GM21390 (cell line): ENCODE data around the gene KIFC3.

Source experiments
- ATAC-seq: cut with Tn5 transposase; IDR thresholded peaks from one replicate; pipeline ENCODE4 v1.9.1; 2021; ENCODE audit not compliant: unreplicated experiment

Gene KIFC3

GRCh38 chr16:57769541-57770145, 32.6 kb downstream of the KIFC3 start:
- ATAC-seq = no peak

GRCh38 chr16:57766714-57767348, 35.5 kb downstream of the KIFC3 start:
- no peak for ATAC-seq

GRCh38 chr16:57765160-57765728, 37.0 kb downstream of the KIFC3 start:
- no peak for ATAC-seq

- ATAC-seq = no peak
Observed at GRCh38 chr16:57764341-57765159, 37.7 kb downstream of the KIFC3 start.

- ATAC-seq = no peak
Observed at GRCh38 chr16:57764006-57764340, 38.3 kb downstream of the KIFC3 start.

- no peak for ATAC-seq
Observed at GRCh38 chr16:57763285-57764005, 38.8 kb downstream of the KIFC3 start.

GRCh38 chr16:57762365-57763040, 39.8 kb downstream of the KIFC3 start:
- no peak for ATAC-seq

- ATAC-seq = no peak
Observed at GRCh38 chr16:57761957-57762356, 40.3 kb downstream of the KIFC3 start.

GRCh38 chr16:57761301-57761700, 41.0 kb downstream of the KIFC3 start:
- ATAC-seq = no peak

GRCh38 chr16:57760357-57761160, 41.7 kb downstream of the KIFC3 start:
- ATAC-seq = no peak

GRCh38 chr16:57759541-57760356, 42.5 kb downstream of the KIFC3 start:
- ATAC-seq = no peak

GRCh38 chr16:57759131-57759530, 43.2 kb downstream of the KIFC3 start:
- no peak for ATAC-seq

- ATAC-seq = no peak
Observed at GRCh38 chr16:57758331-57759117, 43.8 kb downstream of the KIFC3 start.

GRCh38 chr16:57757883-57758282, 44.4 kb downstream of the KIFC3 start:
- ATAC-seq = no peak

- peak; percentile 88 for ATAC-seq
Observed at GRCh38 chr16:57757326-57757786, 44.9 kb downstream of the KIFC3 start.

- no peak for ATAC-seq
Observed at GRCh38 chr16:57756424-57757325, 45.6 kb downstream of the KIFC3 start.
